SH-SY5Y (cell line): ENCODE results near the gene C1orf105.

ENCODE experiments used
- GATA2 ChIP-seq: IDR thresholded peaks from 2 replicates; pipeline ENCODE4 v1.6.1; 2011; ENCODE audit warnings: mild to moderate bottlenecking, low read depth, low read length
- GATA3 ChIP-seq: IDR thresholded peaks from 2 replicates; pipeline ENCODE4 v1.6.1; 2011; ENCODE audit warnings: low read depth, mild to moderate bottlenecking, low read length, moderate library complexity

DNA sequence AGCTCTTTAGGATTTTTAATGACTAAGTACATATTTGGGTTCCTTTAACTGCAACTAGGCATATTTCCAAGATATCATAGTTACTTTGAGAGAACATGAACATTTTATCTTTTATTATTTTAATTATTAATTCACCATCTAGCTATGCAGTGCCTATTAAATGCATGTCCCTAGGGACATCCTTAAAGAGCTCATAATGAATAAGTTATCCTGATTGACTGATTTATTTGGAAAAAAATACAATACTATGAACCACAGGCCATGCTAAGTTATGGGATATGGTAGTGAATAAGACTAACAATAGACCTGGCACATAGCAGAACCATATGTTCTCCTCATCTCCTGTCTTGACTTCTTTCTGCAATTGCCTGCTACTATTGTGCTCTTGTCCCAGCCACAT is 16.4 kb upstream of the C1orf105 start:
- TF ChIP-seq GATA2 (no peak), GATA3 (no peak)
